GM23338 (cell line): ENCODE results near the gene GPR153. TPM values are rescaled to one million over a fixed set of nuclear protein-coding genes. Genes with fewer than 3 reads are reported as not detected.

Experiments
- CREB1 ChIP-seq: fragments of 250-450 bp; sonication (Bioruptor Pico); IDR thresholded peaks from 2 replicates; pipeline ENCODE4 v1.5.0; 2020; ENCODE audit warnings: low read depth, mild to moderate bottlenecking, moderate library complexity
- EZH2 ChIP-seq: fragments of 200-600 bp; sonication (generic); IDR thresholded peaks from one replicate; pipeline ENCODE4 v1.8.0; 2017; ENCODE audit warnings: antibody characterized with exemption, mild to moderate bottlenecking, low read depth; ENCODE audit not compliant: unreplicated experiment
- EZH2phosphoT487 ChIP-seq: fragments of 200-600 bp; sonication (generic); IDR thresholded peaks from one replicate; pipeline ENCODE4 v1.8.1; 2018; ENCODE audit warnings: antibody characterized with exemption; ENCODE audit not compliant: unreplicated experiment
- JUNB ChIP-seq: IDR thresholded peaks from one replicate; pipeline ENCODE4 v1.6.1; 2016; ENCODE audit warnings: antibody characterized with exemption; ENCODE audit not compliant: unreplicated experiment
- NANOG ChIP-seq: IDR thresholded peaks from 2 replicates; pipeline ENCODE4 v1.6.1; 2016; ENCODE audit warnings: antibody characterized with exemption, borderline replicate concordance
- POLR2AphosphoS5 ChIP-seq: IDR thresholded peaks from 2 replicates; pipeline ENCODE4 v1.6.1; 2016; ENCODE audit warnings: antibody characterized with exemption, low read depth
- ZNF114 ChIP-seq: fragments of 250-450 bp; sonication (Bioruptor Pico); IDR thresholded peaks from 2 replicates; pipeline ENCODE4 v1.5.0; 2020; ENCODE audit warnings: mild to moderate bottlenecking, moderate library complexity
- polyA plus RNA-seq: library from polyadenylated mRNA; unstranded; fragments of >200 nt; fragmentation: Nextera tagmentation; extraction: Ambion mirVana; gene quantifications from 2 replicates; pipeline ENCODE4 v1.2.1, GENCODE V29; 2016
- total RNA-seq: library from RNA; depleted of rRNA; stranded (reverse); fragments of >200 nt; shearing (Covaris generic); gene quantifications from 2 replicates; pipeline ENCODE4 v1.2.3, GENCODE V29; 2014
- TF ChIP-seq, protein P1 (sequence below): fragments of 250-450 bp; sonication (Bioruptor Pico); IDR thresholded peaks from 2 replicates; pipeline ENCODE4 v1.5.0; 2020; ENCODE audit warnings: mild to moderate bottlenecking, moderate library complexity
- TF ChIP-seq, protein P2 (sequence below): IDR thresholded peaks from one replicate; pipeline ENCODE4 v1.6.1; 2018; ENCODE audit warnings: antibody characterized with exemption; ENCODE audit not compliant: unreplicated experiment

GPR153 gene
- total and polyA plus RNA-seq, 2 experiments from 2014 or later, result 1.3 to 9.0 TPM

- TF ChIP-seq, protein P1, sequence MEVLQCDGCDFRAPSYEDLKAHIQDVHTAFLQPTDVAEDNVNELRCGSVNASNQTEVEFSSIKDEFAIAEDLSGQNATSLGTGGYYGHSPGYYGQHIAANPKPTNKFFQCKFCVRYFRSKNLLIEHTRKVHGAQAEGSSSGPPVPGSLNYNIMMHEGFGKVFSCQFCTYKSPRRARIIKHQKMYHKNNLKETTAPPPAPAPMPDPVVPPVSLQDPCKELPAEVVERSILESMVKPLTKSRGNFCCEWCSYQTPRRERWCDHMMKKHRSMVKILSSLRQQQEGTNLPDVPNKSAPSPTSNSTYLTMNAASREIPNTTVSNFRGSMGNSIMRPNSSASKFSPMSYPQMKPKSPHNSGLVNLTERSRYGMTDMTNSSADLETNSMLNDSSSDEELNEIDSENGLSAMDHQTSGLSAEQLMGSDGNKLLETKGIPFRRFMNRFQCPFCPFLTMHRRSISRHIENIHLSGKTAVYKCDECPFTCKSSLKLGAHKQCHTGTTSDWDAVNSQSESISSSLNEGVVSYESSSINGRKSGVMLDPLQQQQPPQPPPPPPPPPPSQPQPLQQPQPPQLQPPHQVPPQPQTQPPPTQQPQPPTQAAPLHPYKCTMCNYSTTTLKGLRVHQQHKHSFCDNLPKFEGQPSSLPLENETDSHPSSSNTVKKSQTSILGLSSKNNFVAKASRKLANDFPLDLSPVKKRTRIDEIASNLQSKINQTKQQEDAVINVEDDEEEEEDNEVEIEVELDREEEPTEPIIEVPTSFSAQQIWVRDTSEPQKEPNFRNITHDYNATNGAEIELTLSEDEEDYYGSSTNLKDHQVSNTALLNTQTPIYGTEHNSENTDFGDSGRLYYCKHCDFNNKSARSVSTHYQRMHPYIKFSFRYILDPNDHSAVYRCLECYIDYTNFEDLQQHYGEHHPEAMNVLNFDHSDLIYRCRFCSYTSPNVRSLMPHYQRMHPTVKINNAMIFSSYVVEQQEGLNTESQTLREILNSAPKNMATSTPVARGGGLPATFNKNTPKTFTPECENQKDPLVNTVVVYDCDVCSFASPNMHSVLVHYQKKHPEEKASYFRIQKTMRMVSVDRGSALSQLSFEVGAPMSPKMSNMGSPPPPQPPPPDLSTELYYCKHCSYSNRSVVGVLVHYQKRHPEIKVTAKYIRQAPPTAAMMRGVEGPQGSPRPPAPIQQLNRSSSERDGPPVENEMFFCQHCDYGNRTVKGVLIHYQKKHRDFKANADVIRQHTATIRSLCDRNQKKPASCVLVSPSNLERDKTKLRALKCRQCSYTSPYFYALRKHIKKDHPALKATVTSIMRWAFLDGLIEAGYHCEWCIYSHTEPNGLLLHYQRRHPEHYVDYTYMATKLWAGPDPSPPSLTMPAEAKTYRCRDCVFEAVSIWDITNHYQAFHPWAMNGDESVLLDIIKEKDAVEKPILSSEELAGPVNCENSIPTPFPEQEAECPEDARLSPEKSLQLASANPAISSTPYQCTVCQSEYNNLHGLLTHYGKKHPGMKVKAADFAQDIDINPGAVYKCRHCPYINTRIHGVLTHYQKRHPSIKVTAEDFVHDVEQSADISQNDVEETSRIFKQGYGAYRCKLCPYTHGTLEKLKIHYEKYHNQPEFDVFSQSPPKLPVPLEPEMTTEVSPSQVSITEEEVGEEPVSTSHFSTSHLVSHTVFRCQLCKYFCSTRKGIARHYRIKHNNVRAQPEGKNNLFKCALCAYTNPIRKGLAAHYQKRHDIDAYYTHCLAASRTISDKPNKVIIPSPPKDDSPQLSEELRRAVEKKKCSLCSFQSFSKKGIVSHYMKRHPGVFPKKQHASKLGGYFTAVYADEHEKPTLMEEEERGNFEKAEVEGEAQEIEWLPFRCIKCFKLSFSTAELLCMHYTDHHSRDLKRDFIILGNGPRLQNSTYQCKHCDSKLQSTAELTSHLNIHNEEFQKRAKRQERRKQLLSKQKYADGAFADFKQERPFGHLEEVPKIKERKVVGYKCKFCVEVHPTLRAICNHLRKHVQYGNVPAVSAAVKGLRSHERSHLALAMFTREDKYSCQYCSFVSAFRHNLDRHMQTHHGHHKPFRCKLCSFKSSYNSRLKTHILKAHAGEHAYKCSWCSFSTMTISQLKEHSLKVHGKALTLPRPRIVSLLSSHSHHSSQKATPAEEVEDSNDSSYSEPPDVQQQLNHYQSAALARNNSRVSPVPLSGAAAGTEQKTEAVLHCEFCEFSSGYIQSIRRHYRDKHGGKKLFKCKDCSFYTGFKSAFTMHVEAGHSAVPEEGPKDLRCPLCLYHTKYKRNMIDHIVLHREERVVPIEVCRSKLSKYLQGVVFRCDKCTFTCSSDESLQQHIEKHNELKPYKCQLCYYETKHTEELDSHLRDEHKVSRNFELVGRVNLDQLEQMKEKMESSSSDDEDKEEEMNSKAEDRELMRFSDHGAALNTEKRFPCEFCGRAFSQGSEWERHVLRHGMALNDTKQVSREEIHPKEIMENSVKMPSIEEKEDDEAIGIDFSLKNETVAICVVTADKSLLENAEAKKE (CRISPR knock-in tag), result no peak
- TF ChIP-seq EZH2 (no peak), EZH2phosphoT487 (no peak), ZNF114 (CRISPR knock-in tag) (no peak), CREB1 (CRISPR knock-in tag) (no peak), NANOG (no peak), POLR2AphosphoS5 (no peak), JUNB (no peak)
- TF ChIP-seq, protein P2, sequence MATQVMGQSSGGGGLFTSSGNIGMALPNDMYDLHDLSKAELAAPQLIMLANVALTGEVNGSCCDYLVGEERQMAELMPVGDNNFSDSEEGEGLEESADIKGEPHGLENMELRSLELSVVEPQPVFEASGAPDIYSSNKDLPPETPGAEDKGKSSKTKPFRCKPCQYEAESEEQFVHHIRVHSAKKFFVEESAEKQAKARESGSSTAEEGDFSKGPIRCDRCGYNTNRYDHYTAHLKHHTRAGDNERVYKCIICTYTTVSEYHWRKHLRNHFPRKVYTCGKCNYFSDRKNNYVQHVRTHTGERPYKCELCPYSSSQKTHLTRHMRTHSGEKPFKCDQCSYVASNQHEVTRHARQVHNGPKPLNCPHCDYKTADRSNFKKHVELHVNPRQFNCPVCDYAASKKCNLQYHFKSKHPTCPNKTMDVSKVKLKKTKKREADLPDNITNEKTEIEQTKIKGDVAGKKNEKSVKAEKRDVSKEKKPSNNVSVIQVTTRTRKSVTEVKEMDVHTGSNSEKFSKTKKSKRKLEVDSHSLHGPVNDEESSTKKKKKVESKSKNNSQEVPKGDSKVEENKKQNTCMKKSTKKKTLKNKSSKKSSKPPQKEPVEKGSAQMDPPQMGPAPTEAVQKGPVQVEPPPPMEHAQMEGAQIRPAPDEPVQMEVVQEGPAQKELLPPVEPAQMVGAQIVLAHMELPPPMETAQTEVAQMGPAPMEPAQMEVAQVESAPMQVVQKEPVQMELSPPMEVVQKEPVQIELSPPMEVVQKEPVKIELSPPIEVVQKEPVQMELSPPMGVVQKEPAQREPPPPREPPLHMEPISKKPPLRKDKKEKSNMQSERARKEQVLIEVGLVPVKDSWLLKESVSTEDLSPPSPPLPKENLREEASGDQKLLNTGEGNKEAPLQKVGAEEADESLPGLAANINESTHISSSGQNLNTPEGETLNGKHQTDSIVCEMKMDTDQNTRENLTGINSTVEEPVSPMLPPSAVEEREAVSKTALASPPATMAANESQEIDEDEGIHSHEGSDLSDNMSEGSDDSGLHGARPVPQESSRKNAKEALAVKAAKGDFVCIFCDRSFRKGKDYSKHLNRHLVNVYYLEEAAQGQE, result no peak
Measured at GRCh38 chr1:6198646-6199297, 62.1 kb downstream of the GPR153 start (continued).
